Esophagus muscularis mucosa (tissue), 4 donors: ENCODE data around the gene NSRP1. TPM values are rescaled to one million over a fixed set of nuclear protein-coding genes. Genes with fewer than 3 reads are reported as not detected.
"Not testable (repeated sequence)": the region's sequence is repeated elsewhere in the genome, so short reads cannot be mapped to it uniquely, and the experiment has no call there.

Source experiments
- DNase-seq: peaks from one replicate; pipeline ENCODE4 v3.0.0-alpha.2; 2017; ENCODE audit errors: extremely low spot score
- H3K27ac ChIP-seq, 4 donors: fragments of 200-600 bp; sonication (generic); replicated peaks in 1 of 4; 1 replicate in 3 of 4; 2 replicates in 1 of 4; pipeline ENCODE4 v1.5.1; 2016 to 2019; ENCODE audit warnings: mild to moderate bottlenecking in 1 of 4
- H3K27me3 ChIP-seq, 4 donors: fragments of 200-600 bp; sonication (generic); one replicate each; pipeline versions ENCODE4 v1.5.1 to v1.6.0; 2016 to 2019
- H3K36me3 ChIP-seq, 4 donors: fragments of 200-600 bp; sonication (generic); one replicate each; pipeline ENCODE4 v1.5.1; 2016 to 2019
- H3K4me1 ChIP-seq, 4 donors: fragments of 200-600 bp; sonication (generic); one replicate each; pipeline ENCODE4 v1.5.1; 2016 to 2019
- H3K4me3 ChIP-seq, 4 donors: fragments of 200-600 bp; sonication (generic); 1 replicate in 2 of 4; 2 replicates in 2 of 4; pipeline ENCODE4 v1.5.1; 2016 to 2019; ENCODE audit warnings: mild to moderate bottlenecking in 4 of 4, moderate library complexity in 1 of 4
- H3K9me3 ChIP-seq, 4 donors: fragments of 200-600 bp; sonication (generic); 1 replicate in 3 of 4; 2 replicates in 1 of 4; pipeline ENCODE4 v1.5.1; 2016 to 2019
- EP300 ChIP-seq: sonication (generic); formaldehyde crosslinking; IDR thresholded peaks from one replicate; pipeline ENCODE4 v1.6.1; 2017; ENCODE audit warnings: antibody characterized with exemption
- POLR2A ChIP-seq: fragments of 450-650 bp; IDR thresholded peaks from one replicate; pipeline ENCODE4 v1.6.1; 2017; ENCODE audit warnings: antibody characterized with exemption, moderate library complexity, mild to moderate bottlenecking, low read depth
- POLR2AphosphoS5 ChIP-seq, 2 donors: sonication (generic); formaldehyde crosslinking; IDR thresholded peaks; one replicate each; pipeline ENCODE4 v1.6.1; 2017; ENCODE audit warnings: antibody characterized with exemption in 2 of 2
- WGBS: methylation state at CpG from one replicate; pipeline ENCODE4 v1.1.5; 2018; 5-methylcytosine and 5-hydroxymethylcytosine counted together
- intact Hi-C: fragments of 100-400 bp; cut with DNase I; formaldehyde crosslinking; loops from one replicate; pipeline ENCODE4 v1.15.1; 2023
- total RNA-seq, 4 donors: library from RNA; depleted of rRNA; stranded (reverse); fragments of >200 nt; gene quantifications; one replicate each; pipeline versions ENCODE4 v1.1.0 to v1.2.1, GENCODE V29; 2016
- TF ChIP-seq, protein P1 (sequence below), 3 experiments: fragments of 200-600 bp in 2 of 3; fragments of 450-650 bp in 1 of 3; sonication (generic) in 2 of 3; IDR thresholded peaks; one replicate each; pipeline ENCODE4 v1.5.1; 2017 to 2019; ENCODE audit warnings: antibody characterized with exemption in 3 of 3, mild to moderate bottlenecking in 2 of 3, moderate library complexity in 1 of 3

Gene NSRP1
- total RNA-seq, 4 donors from 2014 or later: 20.0 to 38.6 (median 30.3) TPM

DNA sequence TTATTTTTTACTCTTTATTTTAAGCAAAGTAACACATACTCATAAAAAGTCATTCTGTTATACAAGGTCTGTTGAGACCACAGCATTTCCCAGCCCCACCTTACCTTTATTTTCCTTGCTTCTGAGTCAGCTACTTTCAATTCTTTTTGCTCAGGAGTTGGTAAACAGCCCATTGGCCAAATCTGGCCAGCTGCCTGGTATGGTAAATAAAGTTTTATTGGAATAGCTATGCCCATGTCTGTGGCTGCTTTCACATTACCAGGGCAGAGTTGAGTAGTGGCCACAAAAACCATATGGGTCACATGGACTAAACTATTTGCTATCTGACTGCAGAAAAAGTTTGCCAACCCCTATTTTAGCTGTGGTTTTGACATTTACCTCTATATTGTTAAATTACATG is 3.4 kb upstream of the NSRP1 start:
- TF ChIP-seq POLR2AphosphoS5 (IDR thresholded peaks at IDR 0.05) (no peak), POLR2A (no peak), EP300 (no peak)
- TF ChIP-seq, protein P1, sequence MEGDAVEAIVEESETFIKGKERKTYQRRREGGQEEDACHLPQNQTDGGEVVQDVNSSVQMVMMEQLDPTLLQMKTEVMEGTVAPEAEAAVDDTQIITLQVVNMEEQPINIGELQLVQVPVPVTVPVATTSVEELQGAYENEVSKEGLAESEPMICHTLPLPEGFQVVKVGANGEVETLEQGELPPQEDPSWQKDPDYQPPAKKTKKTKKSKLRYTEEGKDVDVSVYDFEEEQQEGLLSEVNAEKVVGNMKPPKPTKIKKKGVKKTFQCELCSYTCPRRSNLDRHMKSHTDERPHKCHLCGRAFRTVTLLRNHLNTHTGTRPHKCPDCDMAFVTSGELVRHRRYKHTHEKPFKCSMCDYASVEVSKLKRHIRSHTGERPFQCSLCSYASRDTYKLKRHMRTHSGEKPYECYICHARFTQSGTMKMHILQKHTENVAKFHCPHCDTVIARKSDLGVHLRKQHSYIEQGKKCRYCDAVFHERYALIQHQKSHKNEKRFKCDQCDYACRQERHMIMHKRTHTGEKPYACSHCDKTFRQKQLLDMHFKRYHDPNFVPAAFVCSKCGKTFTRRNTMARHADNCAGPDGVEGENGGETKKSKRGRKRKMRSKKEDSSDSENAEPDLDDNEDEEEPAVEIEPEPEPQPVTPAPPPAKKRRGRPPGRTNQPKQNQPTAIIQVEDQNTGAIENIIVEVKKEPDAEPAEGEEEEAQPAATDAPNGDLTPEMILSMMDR (IDR thresholded peaks at IDR 0.05): no peak
- intact Hi-C loops: no loop called here
- no peaks in the 10 kb centered on the region for H3K36me3 ChIP-seq

GRCh38 chr17:30116345-30116660 is 313 bp upstream of the NSRP1 start:
- Histone ChIP-seq H3K27me3 (no peaks in the 10 kb centered on the region), H3K4me3 (peak overlapping the region; percentile 69 to 76 (median 72)), H3K4me1 (peaks cover 20 to 44% (median 39%) of the 10 kb centered on the region in 4 donors), H3K27ac (peak overlapping the region; percentile 93 to 99 (median 96)), H3K36me3 (peaks cover 0 to 23% (median 16%) of the 10 kb centered on the region in 4 donors), H3K9me3 (no peaks in the 10 kb centered on the region)
- intact Hi-C loops: no loop called here
- 9% methylated on average over 10 of the region's 10 CpGs for WGBS
- DNase-seq: no peak
- no peak for TF ChIP-seq POLR2AphosphoS5 (IDR thresholded peaks at IDR 0.05)

More for the DNA sequence above, 3.4 kb upstream of the NSRP1 start:
- Histone ChIP-seq H3K4me3 (no peak overlapping the region), H3K9me3 (no peaks in the 10 kb centered on the region), H3K4me1 (peaks cover 8 to 14% (median 11%) of the 10 kb centered on the region in 4 donors), H3K27me3 (no peaks in the 10 kb centered on the region), H3K27ac (no peak overlapping the region)
- DNase-seq: peak; percentile 55

GRCh38 chr17:30117675-30118081 is 1.1 kb downstream of the NSRP1 start:
- WGBS: 26% methylated on average over 5 of the region's 5 CpGs
- intact Hi-C loops: no loop called here
- TF ChIP-seq EP300: no peak
- TF ChIP-seq, protein P1 (IDR thresholded peaks at IDR 0.05): no peak
- no peak for TF ChIP-seq POLR2A
- TF ChIP-seq POLR2AphosphoS5 (IDR thresholded peaks at IDR 0.05): no peak

GRCh38 chr17:30118635-30119034 is 2.0 kb downstream of the NSRP1 start:
- H3K4me3 ChIP-seq, intact Hi-C loops, DNase-seq, H3K9me3 ChIP-seq, H3K27me3 ChIP-seq: not testable (repeated sequence)
- Histone ChIP-seq H3K36me3 (peaks cover 0 to 39% (median 22%) of the 10 kb centered on the region in 4 donors), H3K27ac (peak overlapping the region in 1 of 4 donors; percentile 99), H3K4me1 (peaks cover 20 to 63% (median 47%) of the 10 kb centered on the region in 4 donors)
- 92% methylated on average over 7 of the region's 7 CpGs for WGBS

More at GRCh38 chr17:30117675-30118081, 1.1 kb downstream of the NSRP1 start:
- peaks cover 20 to 54% (median 43%) of the 10 kb centered on the region in 4 donors for H3K4me1 ChIP-seq
- H3K27me3 ChIP-seq: no peaks in the 10 kb centered on the region
- H3K4me3 ChIP-seq: peak overlapping the region; percentile 69 to 76 (median 72)
- DNase-seq: no peak
- H3K9me3 ChIP-seq: no peaks in the 10 kb centered on the region
- peak overlapping the region; percentile 93 to 99 (median 96) for H3K27ac ChIP-seq
- H3K36me3 ChIP-seq: peaks cover 0 to 32% (median 18%) of the 10 kb centered on the region in 4 donors

DNA sequence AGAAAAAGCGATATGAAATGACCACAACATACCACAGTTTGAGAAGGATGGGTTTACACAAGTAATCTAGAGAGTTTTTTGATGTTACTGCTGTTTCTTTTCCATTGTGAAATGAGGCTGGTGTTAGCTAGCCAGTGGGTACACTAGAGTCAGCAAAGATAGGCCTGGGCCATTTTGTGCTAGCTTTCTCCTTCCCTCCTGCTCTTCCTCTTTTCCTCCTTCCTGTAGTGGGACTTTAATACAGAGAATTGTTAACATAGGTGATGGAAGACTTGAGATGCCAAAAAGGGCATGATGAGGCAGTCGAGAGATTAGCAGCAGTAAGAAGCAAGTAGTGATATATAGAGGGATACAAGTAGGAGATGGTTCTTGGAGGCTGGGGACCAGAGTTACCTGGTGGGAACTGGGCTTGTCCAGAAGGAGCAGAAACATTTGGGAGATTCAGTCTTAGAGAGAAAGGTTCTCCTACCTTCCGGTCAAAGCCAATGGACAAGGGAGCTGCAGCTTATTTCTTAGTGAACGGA is 7.7 kb downstream of the NSRP1 start:
- Histone ChIP-seq H3K9me3 (no peaks in the 10 kb centered on the region), H3K36me3 (peaks cover 0 to 55% (median 30%) of the 10 kb centered on the region in 4 donors), H3K4me3 (no peak overlapping the region), H3K27ac (no peak overlapping the region), H3K4me1 (peaks cover 3 to 63% (median 45%) of the 10 kb centered on the region in 4 donors), H3K27me3 (no peaks in the 10 kb centered on the region)
- no peak for DNase-seq
- TF ChIP-seq EP300 (no peak), POLR2A (no peak), POLR2AphosphoS5 (IDR thresholded peaks at IDR 0.05) (no peak)
- TF ChIP-seq, protein P1 (IDR thresholded peaks at IDR 0.05): no peak
- 94% methylated on average over 4 of the region's 4 CpGs for WGBS
- intact Hi-C loops: loop anchor here (10.0 kb wide), 1 partner anchor 210 kb away; the partner anchor contains the start of gene TMIGD1

GRCh38 chr17:30130121-30130520 is 13.5 kb downstream of the NSRP1 start:
- Histone ChIP-seq H3K27ac (no peak overlapping the region), H3K36me3 (peaks cover 0 to 51% (median 17%) of the 10 kb centered on the region in 4 donors), H3K27me3 (no peaks in the 10 kb centered on the region), H3K9me3 (no peaks in the 10 kb centered on the region), H3K4me1 (peaks cover 0 to 36% (median 10%) of the 10 kb centered on the region in 4 donors), H3K4me3 (no peak overlapping the region)
- no peak for DNase-seq
- intact Hi-C loops: no loop called here
- TF ChIP-seq POLR2AphosphoS5 (IDR thresholded peaks at IDR 0.05): no peak
- WGBS: 97% methylated on average over 1 of the region's 1 CpG
